NCI-H1048 (cell line): ENCODE measurements around the gene MYRFL.
"Not testable (repeated sequence)": the region's sequence is repeated elsewhere in the genome, so short reads cannot be mapped to it uniquely, and the experiment has no call there.

Experiments used
- DNase-seq: peaks from one replicate; lab custom pipeline; 2025; lab: John Stamatoyannopoulos, UW

The MYRFL gene

DNA sequence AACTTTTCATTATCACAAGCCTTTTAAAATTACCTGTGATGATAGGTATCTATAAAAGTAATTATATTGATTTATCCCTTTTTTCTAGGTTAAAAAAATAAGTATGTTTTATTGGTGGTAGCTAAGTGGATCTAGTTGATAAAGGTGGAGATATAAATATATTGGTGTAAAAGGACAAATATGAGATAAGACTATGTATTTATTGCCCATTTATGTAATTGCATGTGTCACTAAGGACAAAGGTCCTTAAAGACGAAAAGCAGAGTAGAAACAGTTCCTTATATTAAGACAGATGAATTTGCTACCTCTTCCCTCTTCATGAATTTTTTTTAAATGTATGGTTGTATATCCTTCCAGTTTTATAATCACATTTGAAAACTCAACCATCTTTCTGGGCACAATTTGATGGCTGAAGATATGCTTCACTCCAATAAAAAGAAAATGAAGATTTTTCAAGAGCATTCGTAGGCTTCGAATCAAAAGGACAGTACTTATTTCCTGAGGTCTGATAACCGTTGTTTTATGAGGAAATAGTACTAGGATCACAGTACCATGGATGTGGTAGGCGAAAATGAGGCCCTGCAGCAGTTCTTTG, at the start of gene MYRFL:
Gene MYRFL, plus strand, starts transcription at position 262 of the 595 bp plus-strand sequence. Its CDS starts 291 bp downstream, at position 553.
- DNase-seq, result no peak

DNA sequence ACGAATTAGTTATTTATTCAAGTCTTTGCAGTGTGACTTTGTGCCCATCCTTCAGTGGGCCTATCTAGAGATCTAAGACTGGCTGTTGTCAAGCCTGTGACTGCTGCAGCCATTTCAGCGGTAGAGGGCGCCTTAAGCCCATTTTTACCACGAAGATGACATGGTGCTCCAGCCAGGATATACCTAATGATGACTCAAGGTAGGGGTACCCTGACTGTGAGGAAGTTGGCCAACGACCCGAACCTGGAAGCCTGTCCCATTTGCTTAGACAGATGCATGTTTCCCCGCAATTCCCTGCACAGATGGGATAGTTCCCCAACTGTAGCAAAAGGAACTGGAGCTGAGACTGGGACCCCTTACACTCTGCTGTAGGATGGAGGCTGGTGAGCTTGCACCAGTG, 45.1 kb upstream of the MYRFL start:
- DNase-seq, result no peak

DNA sequence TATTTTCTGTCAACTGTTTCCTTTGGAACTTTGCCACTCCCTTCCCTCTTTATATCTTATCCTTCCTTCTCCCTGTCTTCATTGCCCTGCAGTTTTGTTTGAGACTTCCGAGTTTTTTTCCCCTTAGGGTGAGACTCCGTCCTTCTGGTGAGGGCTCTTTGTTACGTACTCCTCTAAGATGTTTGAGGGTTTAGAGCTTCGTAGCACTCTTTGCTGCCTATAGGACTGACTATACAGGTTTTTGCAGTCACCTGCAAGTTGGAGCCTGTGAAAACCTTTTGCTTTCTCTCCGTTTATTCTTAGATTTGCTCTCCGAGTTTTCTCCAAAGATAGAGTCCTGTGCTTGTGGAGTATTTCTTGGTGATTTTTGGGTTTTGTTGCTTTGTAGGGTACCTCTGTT, 41.7 kb upstream of the MYRFL start:
- no peak for DNase-seq

DNA sequence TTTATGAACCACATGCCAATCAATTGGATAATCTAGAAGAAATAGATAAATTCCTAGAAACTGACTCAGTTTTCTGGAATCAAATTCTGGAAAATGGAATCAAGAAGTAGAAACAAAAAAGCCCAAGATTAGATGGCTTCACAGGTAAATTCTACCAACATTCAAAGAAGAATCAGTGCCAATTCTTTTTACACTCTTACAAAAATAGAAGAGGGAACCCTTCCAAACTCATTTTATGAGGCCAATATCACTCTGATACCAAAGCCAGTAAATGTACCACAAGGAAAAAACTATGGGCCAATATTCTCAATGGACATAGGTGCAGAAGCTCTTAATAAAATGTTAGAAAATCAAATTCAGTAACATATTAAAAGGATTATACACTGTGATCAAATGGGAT, 35.7 kb upstream of the MYRFL start:
- no peak for DNase-seq

GRCh38 chr12:69792533-69792932, 32.5 kb upstream of the MYRFL start:
- no peak for DNase-seq

- not testable (repeated sequence) for DNase-seq
Observed at GRCh38 chr12:69807101-69807897, 17.7 kb upstream of the MYRFL start.

GRCh38 chr12:69810870-69811498, 14.0 kb upstream of the MYRFL start:
- DNase-seq, result no peak

GRCh38 chr12:69816082-69816481, 8.9 kb upstream of the MYRFL start:
- DNase-seq, result no peak

DNA sequence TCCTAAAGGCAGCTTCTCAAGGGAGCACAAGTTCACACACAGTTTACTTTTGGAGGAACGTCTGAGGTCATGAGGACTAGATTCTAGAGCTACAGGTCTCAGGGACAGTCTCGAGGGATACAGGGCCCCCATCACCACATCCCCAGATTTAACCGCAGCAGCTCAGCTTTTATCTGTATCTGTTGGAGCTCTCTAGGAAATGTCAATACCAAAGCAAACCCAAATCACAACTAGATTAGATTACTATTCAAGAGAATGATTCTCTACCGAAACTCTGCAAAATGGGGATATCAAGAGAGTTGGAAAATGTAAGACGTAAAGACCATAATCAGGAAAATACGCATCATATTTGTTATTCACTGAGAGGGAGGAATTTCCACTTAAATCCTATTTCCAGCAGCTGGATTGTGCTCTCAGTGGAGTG, 4.0 kb upstream of the MYRFL start:
- no peak for DNase-seq

DNA sequence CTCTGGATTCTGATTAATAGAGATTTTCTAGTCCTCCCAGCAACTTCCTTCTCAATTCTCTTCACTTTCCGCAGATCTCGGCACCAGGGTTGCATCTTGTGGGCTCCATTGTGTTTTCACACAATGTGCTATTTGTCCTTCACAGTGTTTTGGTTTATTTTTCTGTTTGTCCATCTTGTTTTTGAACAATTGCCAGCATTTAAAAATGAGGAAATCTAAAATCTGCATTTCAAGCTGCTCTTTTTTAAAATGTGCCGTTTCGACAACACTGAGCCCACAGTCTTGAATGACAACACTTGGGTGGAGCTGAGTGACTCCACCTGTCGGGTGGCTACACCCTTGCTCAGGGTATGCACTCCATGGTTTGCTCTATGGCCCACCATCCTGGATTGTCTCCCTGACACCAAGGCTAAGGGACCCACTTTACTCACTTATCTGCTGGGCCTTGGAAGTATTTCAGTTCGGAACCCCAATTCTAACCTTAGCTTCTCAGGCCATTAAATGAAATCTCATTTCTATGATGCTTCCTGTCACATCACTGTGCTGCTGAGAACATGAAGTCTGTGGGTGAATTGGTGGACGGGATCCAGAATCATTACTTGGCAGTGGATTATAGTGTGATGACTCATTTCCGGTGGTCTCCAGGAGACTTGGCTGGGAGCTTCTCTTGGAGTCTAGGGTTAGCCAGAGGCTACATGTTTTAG, 3.4 kb upstream of the MYRFL start:
- no peak for DNase-seq

DNA sequence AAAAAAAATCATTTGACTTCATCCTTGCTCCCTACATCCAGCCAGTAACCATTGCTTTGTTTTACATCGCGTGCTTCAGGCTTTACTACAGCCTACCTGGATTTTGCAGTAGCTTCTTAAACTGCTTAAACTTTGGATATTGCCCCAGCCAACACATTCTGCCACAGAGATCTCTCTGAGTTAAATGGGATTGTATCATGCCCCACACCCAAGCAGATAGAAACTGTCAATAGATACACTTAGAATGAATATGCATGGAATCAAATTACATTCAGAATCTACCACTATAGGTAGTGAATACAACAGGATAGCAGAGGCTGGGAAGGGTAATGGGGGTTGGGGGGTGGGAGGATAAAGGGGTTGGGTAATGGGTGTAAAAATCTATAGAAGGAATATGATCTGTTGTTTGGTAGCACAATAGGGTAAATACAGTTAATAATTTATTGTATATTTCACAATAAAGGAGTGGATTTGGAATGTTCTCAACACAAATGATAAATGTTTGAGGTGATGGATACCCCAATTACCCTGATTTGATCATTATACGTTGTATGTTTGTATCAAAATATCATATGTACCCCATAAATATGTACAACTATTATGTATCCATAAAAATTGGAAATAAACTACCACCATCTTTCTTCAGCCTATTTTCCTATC, 2.7 kb upstream of the MYRFL start:
- DNase-seq, result no peak

DNA sequence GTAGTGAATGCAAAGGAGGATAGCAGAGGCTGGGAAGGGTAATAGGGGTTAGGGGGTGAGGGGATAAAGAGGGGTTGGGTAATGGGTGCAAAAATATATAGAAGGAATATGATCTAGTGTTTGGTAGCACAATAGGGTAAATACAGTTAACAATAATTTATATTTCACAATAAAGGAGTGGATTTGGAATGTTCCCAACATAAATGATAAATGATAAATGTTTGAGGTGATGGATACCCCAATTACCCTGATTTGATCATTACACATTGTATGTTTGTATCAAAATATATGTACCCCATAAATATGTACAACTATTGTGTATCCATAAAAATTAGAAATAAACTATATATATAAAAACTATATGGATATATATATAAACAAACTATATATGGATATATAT, 999 bp upstream of the MYRFL start:
- DNase-seq, result no peak

DNA sequence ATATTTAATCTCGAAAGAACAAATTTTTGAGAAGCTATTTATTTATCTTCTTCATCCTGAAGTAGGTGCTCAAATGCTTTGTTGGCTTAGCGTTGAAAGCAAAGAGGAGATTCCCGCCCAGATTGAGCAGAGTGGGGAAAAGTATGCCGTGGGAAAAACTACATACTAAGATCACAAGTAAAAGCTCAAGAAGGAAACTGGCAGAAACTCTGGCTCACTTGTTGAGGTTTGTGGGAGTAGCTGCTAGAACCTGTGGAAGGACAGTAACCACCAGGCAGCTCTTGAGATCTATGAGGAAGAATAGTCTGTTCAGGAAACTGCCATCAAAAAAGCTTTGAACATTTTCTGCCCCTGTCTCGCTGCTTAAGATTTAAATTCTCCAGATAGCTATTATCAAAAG, 3.9 kb downstream of the MYRFL start:
- DNase-seq, result no peak

DNA sequence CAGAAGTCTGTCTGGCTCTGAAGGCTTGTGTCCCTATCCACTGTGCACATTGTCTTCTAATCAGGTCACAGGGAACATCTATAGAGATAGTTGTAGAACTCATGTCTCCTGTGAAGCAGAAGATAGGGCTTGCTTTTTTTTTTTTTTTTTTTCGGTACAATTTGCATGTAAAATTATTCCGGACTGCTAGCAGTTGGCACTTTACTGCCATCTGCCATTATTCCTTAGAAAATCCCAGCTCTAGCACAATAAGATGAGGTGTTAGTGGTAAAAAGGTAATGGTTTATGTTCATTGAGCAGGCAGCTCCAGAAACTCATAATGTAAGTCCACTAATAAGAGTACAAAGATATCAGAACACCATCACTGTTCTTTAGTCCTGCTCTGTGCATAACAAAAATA, 8.7 kb downstream of the MYRFL start:
- no peak for DNase-seq

- no peak for DNase-seq
Observed at GRCh38 chr12:69834147-69834546, 9.1 kb downstream of the MYRFL start.

DNA sequence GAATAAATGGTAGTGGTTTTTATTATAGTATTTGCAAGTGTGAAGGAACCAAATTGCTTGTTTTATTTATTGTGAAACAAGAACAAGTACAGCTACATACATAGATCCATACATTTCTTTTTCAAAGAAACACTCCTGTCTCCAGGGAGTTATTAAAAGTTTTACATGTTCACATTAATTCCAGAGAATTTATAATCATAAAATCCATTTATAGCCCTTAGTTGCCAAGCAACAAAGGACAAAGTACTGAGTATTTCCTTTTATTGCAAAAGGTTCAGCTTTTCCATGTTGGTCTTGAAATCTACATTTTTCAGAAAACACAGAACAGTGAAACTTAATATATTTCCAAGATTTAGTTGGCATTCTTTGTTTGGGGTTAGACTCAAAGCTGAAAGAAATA, 9.5 kb downstream of the MYRFL start:
- no peak for DNase-seq

DNA sequence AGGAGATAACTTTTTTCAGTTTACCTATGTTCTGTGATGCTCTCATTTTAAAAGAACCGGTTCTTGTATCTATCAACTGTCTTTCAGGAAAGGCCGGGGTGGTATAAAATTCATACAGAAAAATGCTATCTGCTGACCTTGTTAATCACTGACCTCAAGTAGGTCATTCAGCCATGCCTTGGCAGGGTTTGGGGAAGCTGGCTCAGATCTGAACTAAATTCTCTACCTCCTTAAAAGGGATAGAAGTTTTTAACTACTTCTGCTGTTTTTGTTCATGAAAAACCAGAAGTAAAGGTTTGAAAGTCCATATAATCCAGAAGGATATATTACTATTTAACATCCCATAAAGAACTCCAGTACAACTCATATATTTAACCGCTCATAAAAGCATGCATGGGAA, 10.1 kb downstream of the MYRFL start:
- DNase-seq, result no peak

GRCh38 chr12:69836015-69836414, 11.0 kb downstream of the MYRFL start:
- no peak for DNase-seq

GRCh38 chr12:69837191-69837590, 12.2 kb downstream of the MYRFL start:
- DNase-seq, result no peak

- DNase-seq, result no peak
Observed at GRCh38 chr12:69837657-69838415, 12.8 kb downstream of the MYRFL start.

- no peak for DNase-seq
Observed at GRCh38 chr12:69840727-69841126, 15.7 kb downstream of the MYRFL start.
